Activated CD4-positive, alpha-beta T cell treated with anti-CD3 and anti-CD28 coated beads, Interleukin-2, amount 50 U/mL, for 24 hours (primary cell): ENCODE data around the gene PDCD10.

Experiments
- DNase-seq, 2 donors: peaks; one replicate each; pipeline ENCODE4 v3.0.0-alpha.2; 2020; ENCODE audit warnings: low read depth in 1 of 2, low spot score in 1 of 2

Gene PDCD10

GRCh38 chr3:167684388-167684993 lies 50.2 kb downstream of the PDCD10 start:
- DNase-seq, result peak in 1 of 2 donors; percentile 67

- DNase-seq, result no peak
Observed at GRCh38 chr3:167679526-167679925, 55.2 kb downstream of the PDCD10 start.

GRCh38 chr3:167675848-167676247 lies 58.8 kb downstream of the PDCD10 start:
- no peak for DNase-seq

- DNase-seq, result no peak
Observed at GRCh38 chr3:167673221-167673620, 61.5 kb downstream of the PDCD10 start.

GRCh38 chr3:167671878-167672427 lies 62.7 kb downstream of the PDCD10 start:
- DNase-seq, result no peak

GRCh38 chr3:167669699-167670098 lies 65.0 kb downstream of the PDCD10 start:
- DNase-seq, result no peak

GRCh38 chr3:167668651-167669050 lies 66.0 kb downstream of the PDCD10 start:
- no peak for DNase-seq

GRCh38 chr3:167666563-167666962 lies 68.1 kb downstream of the PDCD10 start:
- DNase-seq, result no peak

- no peak for DNase-seq
Observed at GRCh38 chr3:167662919-167663400, 71.7 kb downstream of the PDCD10 start.

- DNase-seq, result no peak
Observed at GRCh38 chr3:167657684-167658225, 76.9 kb downstream of the PDCD10 start.

GRCh38 chr3:167656821-167657220 lies 77.9 kb downstream of the PDCD10 start:
- DNase-seq, result no peak

GRCh38 chr3:167653760-167654159 lies 80.9 kb downstream of the PDCD10 start, which contains the start of gene WDR49:
WDR49 (minus strand) TSS chr3:167653942; CDS start chr3:167653425, 517 bp downstream.
- no peak for DNase-seq

- DNase-seq, result no peak
Observed at GRCh38 chr3:167653155-167653554, 81.5 kb downstream of the PDCD10 start.

- no peak for DNase-seq
Observed at GRCh38 chr3:167651826-167652225, 82.9 kb downstream of the PDCD10 start.

GRCh38 chr3:167650459-167650858 lies 84.2 kb downstream of the PDCD10 start:
- DNase-seq, result no peak

- no peak for DNase-seq
Observed at GRCh38 chr3:167649746-167650145, 84.9 kb downstream of the PDCD10 start.

GRCh38 chr3:167644611-167645010 lies 90.1 kb downstream of the PDCD10 start:
- no peak for DNase-seq
